Measurements from ENCODE around the gene OVCH1. TPM values are rescaled to one million over a fixed set of nuclear protein-coding genes. Genes with fewer than 3 reads are reported as not detected.

The OVCH1 gene
- total and polyA plus RNA-seq, 9 of the 15 experiments (the other 6 are each of a cell fraction or from before 2014, with no cell fraction given) = not detected

DNA sequence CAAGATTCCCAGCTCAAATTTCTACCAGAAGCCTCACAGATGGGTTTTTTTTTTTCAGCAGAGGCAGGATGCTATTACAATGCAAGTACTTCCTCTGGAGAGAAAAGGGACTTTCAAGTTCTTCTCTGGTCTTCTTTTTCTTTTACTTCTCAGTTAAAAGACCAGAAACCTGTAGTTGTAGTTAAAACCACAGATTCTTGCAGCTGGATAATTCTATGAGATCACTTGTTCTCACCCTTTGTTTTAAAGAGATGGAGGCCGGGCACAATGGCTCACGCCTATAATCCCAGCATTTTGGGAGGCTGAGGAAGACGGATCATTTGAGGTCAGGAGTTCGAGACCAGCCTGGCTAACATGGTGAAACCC lies 47.6 kb upstream of the OVCH1 start (continued):
- no peak for TF ChIP-seq FOXJ3 (CRISPR knock-in tag; IDR thresholded peaks at IDR 0.05)

DNA sequence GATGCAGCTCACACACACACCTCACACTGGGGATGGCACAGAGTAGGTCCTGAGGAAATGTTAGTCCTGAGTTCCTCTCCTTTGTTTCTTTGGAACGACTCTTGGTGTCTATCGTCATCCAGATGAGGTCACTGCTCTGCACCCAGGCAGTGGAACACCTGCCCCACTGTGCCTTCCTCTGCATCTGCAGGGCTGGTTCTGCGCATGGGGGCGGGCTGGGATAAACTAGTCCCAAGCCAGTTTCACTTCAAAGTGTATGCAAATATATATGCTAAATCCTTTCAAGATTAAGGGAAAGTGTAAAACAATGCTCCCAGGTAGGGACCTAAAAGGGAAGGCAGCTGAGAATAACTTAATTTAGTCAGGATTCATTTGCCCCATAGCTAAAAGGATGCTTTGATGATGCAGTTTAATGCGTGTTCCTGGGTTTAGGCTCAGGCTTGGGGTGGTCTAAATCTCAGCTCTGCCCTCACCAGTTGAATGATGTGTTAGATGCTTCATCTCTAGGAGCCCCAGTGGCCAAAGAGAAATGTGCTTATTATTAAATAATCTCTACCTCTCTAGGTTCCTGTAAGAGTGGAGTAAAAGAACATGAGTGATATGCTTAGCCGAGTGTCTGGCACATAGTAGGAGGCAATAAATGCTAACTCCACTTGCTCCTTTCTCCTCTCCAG lies 47.1 kb upstream of the OVCH1 start:
- no peak overlapping the region for H3K4me3 ChIP-seq
- no peaks in the 10 kb centered on the region for H3K4me1 ChIP-seq (replicated peaks in 1 of 2; ENCODE audit: control insufficient read depth in 2 of 2, insufficient read depth in 2 of 2, low read length in 2 of 2)
- TF ChIP-seq, protein P1, sequence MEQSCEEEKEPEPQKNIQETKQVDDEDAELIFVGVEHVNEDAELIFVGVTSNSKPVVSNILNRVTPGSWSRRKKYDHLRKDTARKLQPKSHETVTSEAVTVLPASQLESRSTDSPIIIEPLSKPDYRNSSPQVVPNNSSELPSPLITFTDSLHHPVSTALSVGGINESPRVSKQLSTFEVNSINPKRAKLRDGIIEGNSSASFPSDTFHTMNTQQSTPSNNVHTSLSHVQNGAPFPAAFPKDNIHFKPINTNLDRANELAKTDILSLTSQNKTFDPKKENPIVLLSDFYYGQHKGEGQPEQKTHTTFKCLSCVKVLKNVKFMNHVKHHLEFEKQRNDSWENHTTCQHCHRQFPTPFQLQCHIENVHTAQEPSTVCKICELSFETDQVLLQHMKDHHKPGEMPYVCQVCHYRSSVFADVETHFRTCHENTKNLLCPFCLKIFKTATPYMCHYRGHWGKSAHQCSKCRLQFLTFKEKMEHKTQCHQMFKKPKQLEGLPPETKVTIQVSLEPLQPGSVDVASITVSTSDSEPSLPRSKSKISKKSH (CRISPR knock-in tag; IDR thresholded peaks at IDR 0.05) = no peak
- in situ Hi-C loops (cut with MboI) = loop anchor here (25.0 kb wide), 1 partner anchor 1693 kb away; no protein-coding TSS in a partner anchor
- no peaks in the 10 kb centered on the region for H4K20me1 ChIP-seq (replicated peaks; ENCODE audit: control insufficient read depth, insufficient read depth, low read length)
- no peaks in the 10 kb centered on the region for H3K36me3 ChIP-seq (ENCODE audit: control insufficient read depth, insufficient read depth, low read length)
- no peaks in the 10 kb centered on the region for H3K9me3 ChIP-seq (replicated peaks; ENCODE audit: control insufficient read depth, insufficient read depth, low read depth, low read length)
- POLR2A ChIA-PET = no interaction called here
- no peaks in the 10 kb centered on the region for H3K27me3 ChIP-seq (ENCODE audit: control insufficient read depth in 2 of 2, insufficient read depth in 2 of 2, low read length in 2 of 2)
- CTCF ChIA-PET (ENCODE audit: low intra/inter-chr PET ratio) = no interaction called here
- no peak overlapping the region for H3K4me2 ChIP-seq (ENCODE audit: insufficient read depth, low read length)
- H3K9me1 ChIP-seq (ENCODE audit: control insufficient read depth, insufficient read depth, low read length) = no peaks in the 10 kb centered on the region
- no peak overlapping the region for H2AFZ ChIP-seq (ENCODE audit: low read depth, low read length)
- FAIRE-seq (no peak), ATAC-seq (no peak), DNase-seq (ENCODE audit: extremely low read depth in 1 of 4, low spot score in 3 of 4) (no peak)
- 2% methylated on average over 6 of the region's 6 CpGs for WGBS (ENCODE audit: insufficient coverage, low coverage, missing lambda C conversion rate)
- no peak overlapping the region for H3K9ac ChIP-seq (ENCODE audit: insufficient read depth in 1 of 2, low read depth in 2 of 2, low read length in 2 of 2)
- H3K79me2 ChIP-seq (ENCODE audit: control insufficient read depth, insufficient read depth, low read length) = no peaks in the 10 kb centered on the region
- no peak overlapping the region for H3K27ac ChIP-seq (ENCODE audit: extremely low read depth, low read depth, low read length)
- intact Hi-C loops (cut with micrococcal nuclease) = no loop called here
- no TSS peak for BruUV-seq (replicated peaks)

Data from K562 (cell line).